ENCODE results near the gene THPO. TPM values are rescaled to one million over a fixed set of nuclear protein-coding genes. Genes with fewer than 3 reads are reported as not detected.

Gene THPO
- total and polyA plus RNA-seq, 9 of the 15 experiments (the other 6 are each of a cell fraction or from before 2014, with no cell fraction given), result 0.11 to 1.1 (median 0.35) TPM; not detected in 1

DNA sequence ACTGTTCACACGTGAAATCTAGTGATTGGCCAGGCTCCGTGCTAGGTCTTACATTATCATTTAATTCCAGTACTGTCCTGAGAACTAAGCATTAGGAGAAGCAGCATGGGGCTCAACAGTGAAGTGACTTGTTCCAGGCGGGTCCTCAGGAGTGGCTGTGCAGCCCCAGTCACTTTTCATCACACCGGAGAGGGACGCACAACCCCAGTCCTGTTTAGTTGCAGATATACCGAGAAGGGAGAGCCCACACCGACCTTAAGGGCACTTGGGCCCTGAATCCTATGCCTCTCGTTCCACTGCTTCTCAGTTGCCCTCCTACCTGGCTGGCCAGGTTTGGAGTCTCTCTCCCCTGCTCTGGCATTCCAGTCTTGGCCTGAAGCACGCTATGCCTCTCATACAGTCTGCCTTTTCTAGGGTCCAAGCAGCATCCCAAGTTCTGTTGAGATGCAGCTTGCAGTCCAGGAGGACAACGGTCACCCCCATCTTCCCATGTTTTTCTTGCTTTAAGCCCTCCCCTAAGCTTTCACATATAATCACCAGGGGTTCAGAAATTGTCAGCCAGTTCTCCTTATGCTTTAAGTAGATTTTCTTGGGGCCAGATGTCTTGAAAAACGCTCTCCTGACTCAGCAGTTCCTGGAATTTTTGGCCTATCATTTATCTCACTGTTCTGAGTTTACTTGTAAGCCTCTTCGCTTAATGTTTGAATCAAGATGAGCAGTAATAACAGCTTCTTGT is 30.5 kb downstream of the THPO start (continued):
- TF ChIP-seq, protein P1, sequence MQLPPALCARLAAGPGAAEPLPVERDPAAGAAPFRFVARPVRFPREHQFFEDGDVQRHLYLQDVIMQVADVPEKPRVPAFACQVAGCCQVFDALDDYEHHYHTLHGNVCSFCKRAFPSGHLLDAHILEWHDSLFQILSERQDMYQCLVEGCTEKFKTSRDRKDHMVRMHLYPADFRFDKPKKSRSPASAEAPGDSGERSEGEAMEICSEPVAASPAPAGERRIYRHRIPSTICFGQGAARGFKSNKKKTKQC (CRISPR knock-in tag; IDR thresholded peaks at IDR 0.05), result no peak
- TF ChIP-seq MTA2 (IDR thresholded peaks at IDR 0.05; ENCODE audit: low read depth) (peak; percentile 7; the same call in 1 of the 2 replicates), NFRKB (IDR thresholded peaks at IDR 0.05; ENCODE audit: low read depth) (peak; percentile 20; the same call in 1 of the 2 replicates), CCAR2 (IDR thresholded peaks at IDR 0.05; ENCODE audit: low read depth, low read length) (no peak), EWSR1 (IDR thresholded peaks at IDR 0.05; ENCODE audit: borderline replicate concordance, low read depth, partially characterized antibody) (no peak), ZNF717 (CRISPR knock-in tag; IDR thresholded peaks at IDR 0.05) (no peak), RCOR1 (IDR thresholded peaks at IDR 0.05; ENCODE audit: borderline replicate concordance in 1 of 2, low read depth in 2 of 2, low read length in 2 of 2) (peak in 1 of 2 experiments; percentile 42; a peak in 1 of 4 replicates), ETS2 (tag; IDR thresholded peaks at IDR 0.05; ENCODE audit: borderline replicate concordance, poor library complexity, severe bottlenecking) (no peak), ZNF589 (CRISPR knock-in tag; IDR thresholded peaks at IDR 0.05; ENCODE audit: low read depth) (no peak), MAFK (IDR thresholded peaks at IDR 0.05; ENCODE audit: low read length) (peak; percentile 98), TEAD4 (IDR thresholded peaks at IDR 0.05; ENCODE audit: low read length) (peak; percentile 61; the same call in 1 of the 2 replicates), TEAD4 (CRISPR knock-in tag; IDR thresholded peaks at IDR 0.05; ENCODE audit: borderline replicate concordance) (no peak), ZNF77 (CRISPR knock-in tag; IDR thresholded peaks at IDR 0.05) (no peak), LEF1 (IDR thresholded peaks at IDR 0.05) (peak; percentile 36; the same call in 1 of the 2 replicates), SMARCA4 (IDR thresholded peaks at IDR 0.05) (peak; percentile 83), SIX5 (IDR thresholded peaks at IDR 0.05; ENCODE audit: borderline replicate concordance in 1 of 2, insufficient read depth in 1 of 2, low read depth in 1 of 2, low read length in 2 of 2) (no peak), SAP30 (IDR thresholded peaks at IDR 0.05; ENCODE audit: borderline replicate concordance, insufficient read depth, low read depth, low read length, poor library complexity, severe bottlenecking) (no peak), MBD2 (IDR thresholded peaks at IDR 0.05; ENCODE audit: borderline replicate concordance, low read depth) (peak; percentile 16; the same call in 1 of the 2 replicates), SMARCC2 (IDR thresholded peaks at IDR 0.05; ENCODE audit: low read depth) (peak; percentile 63; the same call in 1 of the 2 replicates), DNMT1 (IDR thresholded peaks at IDR 0.05) (no peak), SUPT5H (IDR thresholded peaks at IDR 0.05) (peak; percentile 37)
- TF ChIP-seq, protein P2, sequence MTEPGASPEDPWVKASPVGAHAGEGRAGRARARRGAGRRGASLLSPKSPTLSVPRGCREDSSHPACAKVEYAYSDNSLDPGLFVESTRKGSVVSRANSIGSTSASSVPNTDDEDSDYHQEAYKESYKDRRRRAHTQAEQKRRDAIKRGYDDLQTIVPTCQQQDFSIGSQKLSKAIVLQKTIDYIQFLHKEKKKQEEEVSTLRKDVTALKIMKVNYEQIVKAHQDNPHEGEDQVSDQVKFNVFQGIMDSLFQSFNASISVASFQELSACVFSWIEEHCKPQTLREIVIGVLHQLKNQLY (CRISPR knock-in tag; conservative IDR thresholded peaks at IDR 0.05), result no peak
- TF ChIP-seq, protein P3, sequence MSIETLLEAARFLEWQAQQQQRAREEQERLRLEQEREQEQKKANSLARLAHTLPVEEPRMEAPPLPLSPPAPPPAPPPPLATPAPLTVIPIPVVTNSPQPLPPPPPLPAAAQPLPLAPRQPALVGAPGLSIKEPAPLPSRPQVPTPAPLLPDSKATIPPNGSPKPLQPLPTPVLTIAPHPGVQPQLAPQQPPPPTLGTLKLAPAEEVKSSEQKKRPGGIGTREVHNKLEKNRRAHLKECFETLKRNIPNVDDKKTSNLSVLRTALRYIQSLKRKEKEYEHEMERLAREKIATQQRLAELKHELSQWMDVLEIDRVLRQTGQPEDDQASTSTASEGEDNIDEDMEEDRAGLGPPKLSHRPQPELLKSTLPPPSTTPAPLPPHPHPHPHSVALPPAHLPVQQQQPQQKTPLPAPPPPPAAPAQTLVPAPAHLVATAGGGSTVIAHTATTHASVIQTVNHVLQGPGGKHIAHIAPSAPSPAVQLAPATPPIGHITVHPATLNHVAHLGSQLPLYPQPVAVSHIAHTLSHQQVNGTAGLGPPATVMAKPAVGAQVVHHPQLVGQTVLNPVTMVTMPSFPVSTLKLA (conservative IDR thresholded peaks at IDR 0.05), result peak in 1 of 2 experiments; percentile 38; a peak in 1 of 4 replicates
- TF ChIP-seq, protein P4, sequence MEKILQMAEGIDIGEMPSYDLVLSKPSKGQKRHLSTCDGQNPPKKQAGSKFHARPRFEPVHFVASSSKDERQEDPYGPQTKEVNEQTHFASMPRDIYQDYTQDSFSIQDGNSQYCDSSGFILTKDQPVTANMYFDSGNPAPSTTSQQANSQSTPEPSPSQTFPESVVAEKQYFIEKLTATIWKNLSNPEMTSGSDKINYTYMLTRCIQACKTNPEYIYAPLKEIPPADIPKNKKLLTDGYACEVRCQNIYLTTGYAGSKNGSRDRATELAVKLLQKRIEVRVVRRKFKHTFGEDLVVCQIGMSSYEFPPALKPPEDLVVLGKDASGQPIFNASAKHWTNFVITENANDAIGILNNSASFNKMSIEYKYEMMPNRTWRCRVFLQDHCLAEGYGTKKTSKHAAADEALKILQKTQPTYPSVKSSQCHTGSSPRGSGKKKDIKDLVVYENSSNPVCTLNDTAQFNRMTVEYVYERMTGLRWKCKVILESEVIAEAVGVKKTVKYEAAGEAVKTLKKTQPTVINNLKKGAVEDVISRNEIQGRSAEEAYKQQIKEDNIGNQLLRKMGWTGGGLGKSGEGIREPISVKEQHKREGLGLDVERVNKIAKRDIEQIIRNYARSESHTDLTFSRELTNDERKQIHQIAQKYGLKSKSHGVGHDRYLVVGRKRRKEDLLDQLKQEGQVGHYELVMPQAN (IDR thresholded peaks at IDR 0.05; ENCODE audit: borderline replicate concordance), result no peak

Data from K562 (cell line).